ENCODE measurements around the gene RGS6.
"Not testable (repeated sequence)": the region's sequence is repeated elsewhere in the genome, so short reads cannot be mapped to it uniquely, and the experiment has no call there.

Gene RGS6

GRCh38 chr14:71931492-71932228 is 569 bp upstream of the RGS6 start:
- FAIRE-seq = no peak
- DNase-seq (ENCODE audit: insufficient read length, low spot score) = no peak

GRCh38 chr14:71933001-71933587 is 865 bp downstream of the RGS6 start:
- no peak for DNase-seq (ENCODE audit: insufficient read length, low spot score)
- no peak for FAIRE-seq
- no peak for TF ChIP-seq POLR2A (IDR thresholded peaks at IDR 0.05; ENCODE audit: low read depth, low read length)

More at GRCh38 chr14:71931492-71932228, 569 bp upstream of the RGS6 start:
- no peak for TF ChIP-seq POLR2A (IDR thresholded peaks at IDR 0.05; ENCODE audit: low read depth, low read length)

GRCh38 chr14:71938273-71938672 is 6.0 kb downstream of the RGS6 start:
- DNase-seq (ENCODE audit: insufficient read length, low spot score); FAIRE-seq: not testable (repeated sequence)

GRCh38 chr14:71939344-71939743 is 7.1 kb downstream of the RGS6 start:
- DNase-seq (ENCODE audit: insufficient read length, low spot score); FAIRE-seq: not testable (repeated sequence)

- not testable (repeated sequence) for FAIRE-seq; DNase-seq (ENCODE audit: insufficient read length, low spot score)
These were observed 8.3 kb downstream of the RGS6 start for GRCh38 chr14:71940500-71940899.

- not testable (repeated sequence) for FAIRE-seq; DNase-seq (ENCODE audit: insufficient read length, low spot score)
These were observed 9.4 kb downstream of the RGS6 start for GRCh38 chr14:71941616-71942015.

GRCh38 chr14:71942904-71943694 is 10.9 kb downstream of the RGS6 start:
- no peak for TF ChIP-seq POLR2A (IDR thresholded peaks at IDR 0.05; ENCODE audit: low read depth, low read length)
- FAIRE-seq = no peak
- DNase-seq (ENCODE audit: insufficient read length, low spot score) = no peak

- DNase-seq (ENCODE audit: insufficient read length, low spot score) (no peak), FAIRE-seq (no peak)
- no peak for TF ChIP-seq POLR2A (IDR thresholded peaks at IDR 0.05; ENCODE audit: low read depth, low read length)
These were observed 11.4 kb downstream of the RGS6 start for GRCh38 chr14:71943695-71944018.

- TF ChIP-seq POLR2A (IDR thresholded peaks at IDR 0.05; ENCODE audit: low read depth, low read length) = no peak
- FAIRE-seq (no peak), DNase-seq (ENCODE audit: insufficient read length, low spot score) (no peak)
These were observed 15.8 kb downstream of the RGS6 start for GRCh38 chr14:71947947-71948500.

- TF ChIP-seq POLR2A (IDR thresholded peaks at IDR 0.05; ENCODE audit: low read depth, low read length) = no peak
- DNase-seq (ENCODE audit: insufficient read length, low spot score) (no peak), FAIRE-seq (no peak)
These were observed 20.4 kb downstream of the RGS6 start for GRCh38 chr14:71952381-71953363.

GRCh38 chr14:71956920-71957563 is 24.8 kb downstream of the RGS6 start:
- FAIRE-seq (no peak), DNase-seq (ENCODE audit: insufficient read length, low spot score) (no peak)
- no peak for TF ChIP-seq POLR2A (IDR thresholded peaks at IDR 0.05; ENCODE audit: low read depth, low read length)

GRCh38 chr14:71959055-71959454 is 26.8 kb downstream of the RGS6 start:
- TF ChIP-seq POLR2A (IDR thresholded peaks at IDR 0.05; ENCODE audit: low read depth, low read length) = no peak
- DNase-seq (ENCODE audit: insufficient read length, low spot score) = no peak
- FAIRE-seq = no peak
